Retinal pigment epithelial cell (primary cell): ENCODE measurements around the gene NMNAT2.

Experiments
- DNase-seq: peaks from one replicate; pipeline ENCODE4 v3.0.0-alpha.2; 2010; ENCODE audit warnings: low read depth
- H3K4me3 ChIP-seq: 2 replicates; pipeline ENCODE4 v1.5.1; 2011; ENCODE audit warnings: mild to moderate bottlenecking, low read length, control low read depth, moderate library complexity
- CTCF ChIP-seq: conservative IDR thresholded peaks from 2 replicates; pipeline ENCODE4 v1.5.1; 2011; ENCODE audit warnings: low read depth, low read length, control low read depth, inconsistent platforms

The NMNAT2 gene

GRCh38 chr1:183284086-183284485, 134.1 kb downstream of the NMNAT2 start:
- no peak for TF ChIP-seq CTCF
- DNase-seq, result no peak
- H3K4me3 ChIP-seq, result no peak overlapping the region

- no peak for DNase-seq
- no peak overlapping the region for H3K4me3 ChIP-seq
- TF ChIP-seq CTCF, result no peak
Observed at GRCh38 chr1:183283286-183283685, 134.9 kb downstream of the NMNAT2 start.

GRCh38 chr1:183282101-183282855, 135.9 kb downstream of the NMNAT2 start:
- TF ChIP-seq CTCF, result no peak
- no peak for DNase-seq
- no peak overlapping the region for H3K4me3 ChIP-seq

GRCh38 chr1:183281553-183282091, 136.6 kb downstream of the NMNAT2 start:
- peak; percentile 81 for DNase-seq
- TF ChIP-seq CTCF, result peak; percentile 93
- peak overlapping the region; percentile 19 for H3K4me3 ChIP-seq

GRCh38 chr1:183281039-183281438, 137.1 kb downstream of the NMNAT2 start:
- peak; percentile 15 for TF ChIP-seq CTCF
- H3K4me3 ChIP-seq, result no peak overlapping the region
- no peak for DNase-seq

- no peak for DNase-seq
- no peak overlapping the region for H3K4me3 ChIP-seq
- TF ChIP-seq CTCF, result no peak
Observed at GRCh38 chr1:183279835-183280234, 138.3 kb downstream of the NMNAT2 start.

GRCh38 chr1:183278739-183279591, 139.2 kb downstream of the NMNAT2 start:
- DNase-seq, result peak; percentile 78
- no peak overlapping the region for H3K4me3 ChIP-seq
- no peak for TF ChIP-seq CTCF
